GM18909 (cell line): ENCODE measurements around the gene CCN5.
A peak's percentile ranks its signal among the peaks of the same experiment; 100 is the strongest.
"Not testable (repeated sequence)": the region's sequence is repeated elsewhere in the genome, so short reads cannot be mapped to it uniquely, and the experiment has no call there.

Source experiments
- ATAC-seq: cut with Tn5 transposase; IDR thresholded peaks from one replicate; pipeline ENCODE4 v1.9.1; 2021; ENCODE audit warnings: mild to moderate bottlenecking; ENCODE audit not compliant: unreplicated experiment, poor library complexity

Gene CCN5, protein sequence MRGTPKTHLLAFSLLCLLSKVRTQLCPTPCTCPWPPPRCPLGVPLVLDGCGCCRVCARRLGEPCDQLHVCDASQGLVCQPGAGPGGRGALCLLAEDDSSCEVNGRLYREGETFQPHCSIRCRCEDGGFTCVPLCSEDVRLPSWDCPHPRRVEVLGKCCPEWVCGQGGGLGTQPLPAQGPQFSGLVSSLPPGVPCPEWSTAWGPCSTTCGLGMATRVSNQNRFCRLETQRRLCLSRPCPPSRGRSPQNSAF

GRCh38 chr20:44714701-44715498, at the start of gene CCN5:
Gene CCN5, plus strand, starts transcription at chr20:44715369. Its CDS starts 22 bp downstream, at chr20:44715391.
- ATAC-seq = no peak

- no peak for ATAC-seq
Measured at GRCh38 chr20:44666066-44666465, 49.1 kb upstream of the CCN5 start.

GRCh38 chr20:44670851-44671250, 44.3 kb upstream of the CCN5 start:
- ATAC-seq = not testable (repeated sequence)

GRCh38 chr20:44671541-44671940, 43.6 kb upstream of the CCN5 start:
- not testable (repeated sequence) for ATAC-seq

DNA sequence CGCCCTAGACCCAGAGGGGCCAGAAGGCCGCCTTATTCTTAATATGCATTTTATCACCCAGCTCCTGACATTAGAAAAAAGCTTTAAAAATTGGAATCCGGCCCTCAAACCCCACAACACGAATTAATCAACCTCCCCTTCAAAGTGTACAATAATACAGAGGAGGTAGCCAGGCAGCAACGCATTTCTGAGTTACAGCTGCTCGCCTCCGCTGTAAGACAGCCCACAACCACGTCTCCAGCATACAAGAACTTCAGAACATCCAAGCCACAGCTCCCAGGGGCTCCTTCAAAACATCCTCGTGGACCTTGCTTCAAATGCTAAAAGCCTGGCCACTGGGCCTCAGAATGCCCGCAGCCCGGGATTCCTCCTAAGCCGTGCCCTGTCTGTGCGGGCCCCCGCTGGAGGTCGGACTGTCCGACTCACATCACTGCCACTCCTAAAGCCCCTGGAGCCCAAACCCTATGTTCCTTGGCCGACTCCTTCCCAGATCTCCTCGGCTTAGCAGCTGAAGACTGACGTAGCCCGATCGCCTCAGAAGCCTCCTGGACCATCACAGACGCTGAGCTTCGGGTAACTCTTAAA, 42.8 kb upstream of the CCN5 start:
- not testable (repeated sequence) for ATAC-seq

DNA sequence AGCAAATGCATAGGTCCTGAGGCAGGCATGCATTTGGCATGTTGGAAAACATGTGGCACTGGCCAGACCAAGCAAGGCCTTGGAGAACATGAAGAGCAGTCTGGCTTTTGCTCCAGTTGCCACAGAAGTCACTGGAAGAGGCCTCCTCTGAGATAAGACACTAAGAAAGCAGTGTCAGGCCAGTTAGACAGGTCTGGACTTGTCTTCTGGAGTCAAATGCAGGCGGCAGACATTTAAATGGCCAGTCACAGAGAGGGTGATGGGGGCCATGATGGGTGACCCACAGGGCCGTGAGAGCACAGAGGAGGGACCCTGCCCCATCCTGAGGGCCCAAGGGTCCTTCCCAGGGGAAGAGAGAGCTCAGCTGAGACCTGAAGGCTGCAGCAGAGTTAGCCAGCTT, 36.9 kb upstream of the CCN5 start:
- ATAC-seq = no peak

GRCh38 chr20:44678990-44679611, 36.1 kb upstream of the CCN5 start:
- no peak for ATAC-seq

DNA sequence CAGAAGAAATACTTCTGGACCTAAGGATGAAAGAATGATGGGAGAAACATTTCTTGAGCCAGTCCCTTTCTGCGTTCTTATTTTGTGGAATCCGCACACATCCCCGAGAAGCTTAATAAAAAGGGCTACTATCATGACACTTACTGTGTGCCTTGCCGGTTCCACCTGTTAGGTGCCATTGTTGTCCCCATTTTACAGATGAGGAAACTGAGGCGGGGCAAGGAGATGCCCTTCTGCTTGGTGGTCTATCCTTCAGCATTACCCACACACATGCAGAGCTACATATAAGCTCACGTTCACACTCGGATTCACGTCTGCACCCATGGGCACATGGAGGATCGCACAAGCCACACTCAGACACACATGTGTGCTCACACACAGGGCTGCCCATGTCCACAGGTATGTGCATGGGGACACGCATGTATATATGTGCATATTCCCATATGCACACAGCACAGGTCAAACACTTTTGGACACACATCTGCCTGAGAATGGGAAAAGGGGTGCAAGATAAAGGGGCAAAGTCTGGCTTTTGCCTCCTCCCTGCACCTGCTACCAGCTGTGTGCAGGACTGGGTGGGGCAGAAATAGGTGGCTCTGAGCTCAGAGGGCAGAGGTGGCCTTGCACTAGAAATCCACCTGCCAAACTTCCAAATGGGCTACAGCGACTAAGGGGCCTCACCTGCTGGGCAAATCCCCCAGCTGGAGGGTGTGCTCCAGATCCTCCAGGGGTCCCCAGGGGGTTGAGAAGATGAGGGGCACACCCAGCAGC, 33.2 kb upstream of the CCN5 start:
- no peak for ATAC-seq

GRCh38 chr20:44683263-44684046, 31.7 kb upstream of the CCN5 start:
- peak; percentile 54 for ATAC-seq

DNA sequence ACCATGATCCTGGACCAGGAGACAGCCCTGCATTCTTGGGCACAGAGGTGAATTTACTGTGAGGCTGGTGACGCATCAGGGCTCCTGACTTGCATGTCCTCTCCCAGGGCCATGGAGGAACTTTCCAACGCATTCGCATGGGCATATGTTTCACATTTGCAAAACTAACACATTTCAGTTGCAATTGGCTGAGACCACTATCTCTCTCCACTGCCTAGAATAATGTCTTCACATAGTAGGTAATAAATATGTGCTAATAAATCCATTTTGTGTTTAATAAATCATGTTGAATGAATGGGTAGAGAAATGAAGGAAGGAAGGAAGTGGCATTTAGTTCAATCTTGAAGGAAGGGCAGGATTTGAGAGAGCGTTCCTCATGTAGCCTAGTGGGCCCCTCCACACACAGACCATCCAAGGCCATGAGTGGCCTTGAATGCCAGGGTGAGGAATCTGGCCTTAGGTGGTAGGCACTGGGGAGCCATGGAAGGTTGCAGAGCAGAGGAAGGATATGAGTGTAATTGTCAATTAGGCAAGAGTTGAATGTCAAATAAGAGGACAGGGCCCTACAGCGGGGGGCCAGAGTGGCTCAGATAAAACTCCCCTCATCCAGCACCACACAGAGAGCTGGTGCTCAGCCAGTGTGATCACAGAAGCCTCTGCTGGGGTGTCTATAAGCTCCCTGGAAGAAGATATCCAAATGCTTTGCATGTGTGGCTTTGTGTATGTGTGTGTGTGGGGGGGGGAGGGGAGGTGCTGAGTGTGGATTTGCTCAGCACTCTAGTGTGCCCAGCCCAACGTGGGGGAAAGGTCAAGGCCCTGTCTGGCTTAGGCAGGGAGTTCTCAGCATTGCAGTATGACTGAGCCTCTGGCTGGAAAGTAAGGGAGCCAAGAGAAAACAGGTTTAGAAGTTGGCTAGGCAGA, 30.9 kb upstream of the CCN5 start:
- no peak for ATAC-seq

DNA sequence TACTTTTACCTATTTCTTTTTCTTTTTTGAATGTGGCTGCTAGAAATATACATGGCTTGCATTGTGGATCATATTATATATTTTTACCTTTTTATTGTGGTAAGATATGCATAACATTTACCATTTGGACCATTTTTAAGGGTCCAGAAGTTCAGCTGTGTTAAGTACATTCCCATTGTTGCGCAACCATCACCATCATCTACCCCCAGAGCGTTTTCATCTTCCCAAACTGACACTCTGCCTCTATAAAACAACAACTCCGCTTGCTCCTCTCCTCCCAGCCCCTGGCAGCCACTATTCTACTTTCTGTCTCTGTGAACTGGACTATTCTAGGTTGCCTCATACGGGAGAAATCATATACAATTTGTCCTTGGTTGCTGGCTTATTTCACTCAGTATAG, 28.2 kb upstream of the CCN5 start:
- no peak for ATAC-seq

GRCh38 chr20:44688053-44688625, 27.0 kb upstream of the CCN5 start:
- ATAC-seq = no peak

GRCh38 chr20:44689809-44690208, 25.4 kb upstream of the CCN5 start:
- no peak for ATAC-seq

DNA sequence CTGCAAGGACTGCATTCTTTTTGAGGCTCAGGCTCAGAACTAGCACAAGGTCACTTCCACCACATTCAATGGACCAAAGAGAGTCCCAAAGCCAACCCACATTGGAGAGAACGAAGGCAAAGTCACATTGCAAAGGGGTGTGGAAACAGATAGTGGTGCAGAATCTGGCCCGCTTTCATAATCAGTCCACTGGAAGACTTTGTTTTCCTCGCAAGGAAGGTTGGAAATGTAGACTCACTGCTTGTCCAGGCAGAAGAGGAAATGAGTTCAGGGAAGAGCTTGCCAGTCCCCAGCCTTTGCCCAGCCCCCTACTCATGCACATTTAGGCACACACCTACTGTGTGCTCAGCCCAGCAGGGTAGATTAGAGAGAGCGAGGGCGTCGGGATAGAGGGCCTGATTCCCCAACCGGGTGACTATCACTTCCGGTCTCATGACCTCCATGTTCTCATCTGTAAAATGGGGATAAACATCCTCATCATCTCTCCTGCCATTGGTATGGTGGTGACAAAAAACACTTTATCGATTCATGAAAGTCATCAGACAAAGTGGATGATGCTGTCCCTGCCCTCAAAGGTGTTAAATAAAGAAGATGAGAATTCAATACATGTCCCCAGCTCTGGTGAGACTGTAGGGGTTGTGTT, 24.3 kb upstream of the CCN5 start:
- no peak for ATAC-seq

DNA sequence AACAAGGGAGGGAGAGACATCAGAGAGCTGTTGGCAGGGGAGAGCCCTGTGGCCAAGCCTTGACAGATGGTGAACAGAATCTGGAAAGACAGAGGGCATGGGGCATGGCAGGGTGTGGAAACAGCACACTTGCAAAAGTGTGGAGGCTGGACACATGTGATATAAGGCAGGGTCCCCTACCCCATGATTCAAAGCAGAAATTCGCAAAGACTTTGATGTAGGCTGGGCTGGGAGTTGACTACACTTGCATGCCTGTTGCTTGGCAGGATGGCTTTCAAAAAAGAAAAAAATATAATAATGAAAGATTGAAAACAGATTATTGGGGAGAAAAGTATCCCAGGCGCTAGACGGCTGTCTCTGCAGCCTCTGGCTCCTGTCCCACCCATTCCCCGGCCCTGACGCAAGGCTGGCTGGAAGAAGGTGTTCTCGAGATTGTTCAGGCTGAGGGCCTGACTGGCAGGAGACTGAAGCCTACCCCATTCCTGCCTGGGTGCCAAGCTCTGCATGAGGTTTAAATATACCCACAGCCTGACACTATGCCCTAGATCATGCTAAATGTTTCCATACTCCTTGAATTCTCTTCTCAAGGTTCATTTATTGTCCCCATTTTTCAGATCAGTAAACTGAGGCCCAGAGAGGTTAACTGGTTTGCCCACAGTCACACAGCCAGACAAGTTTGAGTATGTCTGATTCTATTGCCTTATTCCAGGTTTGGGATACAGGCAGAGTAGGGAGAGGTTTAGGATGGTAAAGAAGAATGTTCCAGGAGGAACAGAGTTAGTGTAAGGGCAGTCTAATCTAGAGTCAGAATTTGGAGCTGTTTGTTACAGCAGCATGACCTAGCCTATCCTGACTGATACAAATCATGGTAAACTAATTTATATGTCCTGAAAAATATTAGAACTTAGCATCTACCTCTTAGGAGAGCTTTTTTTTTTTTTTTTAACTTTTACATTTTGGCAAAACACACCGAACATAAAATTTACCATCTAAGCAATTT, 23.4 kb upstream of the CCN5 start:
- ATAC-seq = no peak

DNA sequence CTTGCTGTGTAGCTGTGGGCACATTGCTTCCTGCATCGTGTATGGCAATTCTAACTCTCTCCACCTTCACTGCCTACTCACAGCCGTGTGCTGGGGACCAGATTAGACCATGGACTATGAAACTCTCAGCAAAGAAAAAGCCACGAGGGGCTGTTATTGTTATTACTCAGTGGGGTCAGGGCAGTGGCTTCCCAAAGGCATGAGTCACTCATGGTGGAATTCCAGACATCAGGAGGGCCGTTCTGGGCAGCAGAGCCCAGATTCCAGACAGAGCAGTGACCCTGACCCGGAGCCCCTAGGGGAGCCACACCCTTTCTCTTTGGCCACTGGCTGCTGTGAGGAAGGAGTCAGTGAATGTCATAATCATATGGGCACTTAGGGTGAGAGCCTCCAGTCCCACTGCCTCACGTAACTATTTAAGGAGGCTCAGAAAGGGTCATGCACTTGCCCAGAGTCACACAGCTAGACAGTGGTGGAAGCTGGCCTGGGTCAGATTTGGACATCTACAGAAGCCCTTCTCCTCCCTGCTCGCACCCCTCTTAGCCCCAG, 22.2 kb upstream of the CCN5 start:
- no peak for ATAC-seq
